ENCODE measurements around the gene GAS7. TPM values are rescaled to one million over a fixed set of nuclear protein-coding genes. Genes with fewer than 3 reads are reported as not detected.

The GAS7 gene
- total and polyA plus RNA-seq, 2 donors (not counting 1 experiment from before 2014, with no cell fraction given) = 3.4 to 13.6 TPM

DNA sequence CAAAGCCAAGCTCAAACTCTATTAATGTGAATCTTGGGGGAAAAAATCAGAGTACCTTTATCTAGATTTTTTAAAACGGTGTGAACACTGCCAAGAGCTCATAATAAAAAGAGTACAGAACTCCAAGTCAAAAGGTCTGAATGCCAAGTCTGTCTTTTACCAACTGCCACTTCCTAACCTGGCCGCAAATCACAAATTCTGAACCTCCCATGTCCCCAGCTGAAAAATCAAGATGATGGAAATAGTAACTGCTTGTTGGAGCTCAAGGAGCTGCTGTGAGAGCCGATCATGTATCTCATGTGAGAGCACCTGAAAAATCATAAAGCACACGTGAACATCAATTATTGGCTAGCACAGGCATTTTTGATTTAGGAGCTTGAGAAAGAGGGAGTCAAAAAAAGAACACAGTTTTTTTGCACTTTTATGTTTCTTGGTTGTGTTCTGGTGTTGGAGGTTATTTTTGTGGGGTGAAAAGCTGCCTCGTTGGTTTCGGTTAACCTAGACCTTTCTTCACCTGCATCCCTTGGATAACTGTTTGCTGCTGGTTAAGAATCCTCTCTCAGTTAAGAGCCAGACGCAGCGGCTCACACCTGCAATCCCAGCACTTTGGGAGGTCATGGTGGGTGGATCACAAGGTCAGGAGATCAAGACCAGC is 50.5 kb downstream of the GAS7 start:
- Histone ChIP-seq H2AFZ (ENCODE audit: insufficient read depth, low read depth, low read length, poor library complexity, severe bottlenecking) (peak overlapping the region; percentile 27), H3K27me3 (replicated peaks in 1 of 4; ENCODE audit: control extremely low read depth in 1 of 4, control insufficient read depth in 3 of 4, insufficient read depth in 4 of 4, low read length in 3 of 4) (no peaks in the 10 kb centered on the region), H3K9me3 (ENCODE audit: control extremely low read depth in 1 of 3, control insufficient read depth in 2 of 3, insufficient read depth in 1 of 3, low read length in 2 of 3) (no peaks in the 10 kb centered on the region), H3K4me3 (ENCODE audit: control extremely low read depth in 1 of 5, extremely low read depth in 1 of 5, insufficient read depth in 1 of 5, low read depth in 2 of 5, low read length in 4 of 5) (no peak overlapping the region), H3K27ac (ENCODE audit: low read length in 2 of 2) (no peak overlapping the region), H3K36me3 (replicated peaks in 1 of 2; ENCODE audit: control extremely low read depth in 1 of 2, control insufficient read depth in 1 of 2, extremely low read depth in 1 of 2, insufficient read depth in 2 of 2, low read length in 1 of 2) (no peaks in the 10 kb centered on the region), H3K9ac (ENCODE audit: low read length) (no peak overlapping the region), H3K79me2 (ENCODE audit: control insufficient read depth, insufficient read depth, low read length) (no peaks in the 10 kb centered on the region), H3K4me2 (replicated peaks; ENCODE audit: low read depth, low read length, poor library complexity, severe bottlenecking) (no peak overlapping the region), H3K4me1 (ENCODE audit: control insufficient read depth in 2 of 2, insufficient read depth in 2 of 2, low read length in 2 of 2) (peaks cover 43 to 56% of the 10 kb centered on the region in 2 donors), H4K20me1 (ENCODE audit: control insufficient read depth, insufficient read depth, low read length, poor library complexity, severe bottlenecking) (no peaks in the 10 kb centered on the region)
- peaks cover 51% of the 10 kb centered on the region for H3K4me1 Mint-ChIP-seq
- peak overlapping the region; percentile 11 for H3K27ac Mint-ChIP-seq
- CTCF ChIA-PET = interaction anchor here (0.8 to 2.2 kb wide), 3 partner anchors 10 to 159 kb away, joined by 3 to 4 read pairs (median 4); no protein-coding TSS in a partner anchor
- ATAC-seq (ENCODE audit: low read depth) (no peak), DNase-seq (no peak)
- intact Hi-C loops (cut with micrococcal nuclease) = no loop called here
- POLR2A ChIA-PET = no interaction called here
- H3K4me3 Mint-ChIP-seq = no peak overlapping the region
- TF ChIP-seq, protein P1, sequence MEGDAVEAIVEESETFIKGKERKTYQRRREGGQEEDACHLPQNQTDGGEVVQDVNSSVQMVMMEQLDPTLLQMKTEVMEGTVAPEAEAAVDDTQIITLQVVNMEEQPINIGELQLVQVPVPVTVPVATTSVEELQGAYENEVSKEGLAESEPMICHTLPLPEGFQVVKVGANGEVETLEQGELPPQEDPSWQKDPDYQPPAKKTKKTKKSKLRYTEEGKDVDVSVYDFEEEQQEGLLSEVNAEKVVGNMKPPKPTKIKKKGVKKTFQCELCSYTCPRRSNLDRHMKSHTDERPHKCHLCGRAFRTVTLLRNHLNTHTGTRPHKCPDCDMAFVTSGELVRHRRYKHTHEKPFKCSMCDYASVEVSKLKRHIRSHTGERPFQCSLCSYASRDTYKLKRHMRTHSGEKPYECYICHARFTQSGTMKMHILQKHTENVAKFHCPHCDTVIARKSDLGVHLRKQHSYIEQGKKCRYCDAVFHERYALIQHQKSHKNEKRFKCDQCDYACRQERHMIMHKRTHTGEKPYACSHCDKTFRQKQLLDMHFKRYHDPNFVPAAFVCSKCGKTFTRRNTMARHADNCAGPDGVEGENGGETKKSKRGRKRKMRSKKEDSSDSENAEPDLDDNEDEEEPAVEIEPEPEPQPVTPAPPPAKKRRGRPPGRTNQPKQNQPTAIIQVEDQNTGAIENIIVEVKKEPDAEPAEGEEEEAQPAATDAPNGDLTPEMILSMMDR (IDR thresholded peaks at IDR 0.05) = no peak
- TF ChIP-seq EZH2 (IDR thresholded peaks at IDR 0.05; ENCODE audit: borderline replicate concordance, insufficient read depth, low read depth, low read length, poor library complexity, severe bottlenecking) = no peak
- H3K27me3 Mint-ChIP-seq = no peaks in the 10 kb centered on the region
- no peaks in the 10 kb centered on the region for H3K9me3 Mint-ChIP-seq (ENCODE audit: insufficient read depth)
- WGBS (ENCODE audit: insufficient coverage) = 30% methylated on average over 2 of the region's 8 CpGs

DNA sequence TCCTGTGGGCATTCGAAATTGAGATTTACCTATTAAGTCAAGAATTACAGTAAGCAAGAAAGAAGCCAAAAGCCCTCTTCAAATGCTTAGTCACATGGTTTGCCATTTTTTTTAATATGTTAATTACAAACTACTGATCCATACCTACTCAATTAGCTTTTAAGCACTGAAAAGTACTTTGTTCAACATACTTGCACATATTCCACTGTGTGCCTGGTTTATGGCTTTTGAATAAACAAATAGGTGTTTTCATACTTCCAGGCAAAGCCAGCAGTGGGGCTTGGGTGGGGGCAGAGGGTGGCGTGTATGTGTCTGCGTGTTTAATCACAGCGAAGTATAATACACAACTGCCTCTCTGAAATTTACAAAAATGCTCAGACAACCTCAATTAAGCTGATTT is 51.4 kb downstream of the GAS7 start:
- WGBS (ENCODE audit: insufficient coverage) = 89% methylated on average over 3 of the region's 4 CpGs
- ATAC-seq (ENCODE audit: low read depth) (no peak), DNase-seq (no peak)
- Histone ChIP-seq H3K4me3 (ENCODE audit: control extremely low read depth in 1 of 5, extremely low read depth in 1 of 5, insufficient read depth in 1 of 5, low read depth in 2 of 5, low read length in 4 of 5) (no peak overlapping the region), H3K27ac (ENCODE audit: low read length in 2 of 2) (no peak overlapping the region), H3K4me2 (replicated peaks; ENCODE audit: low read depth, low read length, poor library complexity, severe bottlenecking) (no peak overlapping the region), H3K9me3 (ENCODE audit: control extremely low read depth in 1 of 3, control insufficient read depth in 2 of 3, insufficient read depth in 1 of 3, low read length in 2 of 3) (no peaks in the 10 kb centered on the region), H2AFZ (ENCODE audit: insufficient read depth, low read depth, low read length, poor library complexity, severe bottlenecking) (peak overlapping the region; percentile 27), H3K79me2 (ENCODE audit: control insufficient read depth, insufficient read depth, low read length) (no peaks in the 10 kb centered on the region), H3K27me3 (replicated peaks in 1 of 4; ENCODE audit: control extremely low read depth in 1 of 4, control insufficient read depth in 3 of 4, insufficient read depth in 4 of 4, low read length in 3 of 4) (no peaks in the 10 kb centered on the region), H3K36me3 (replicated peaks in 1 of 2; ENCODE audit: control extremely low read depth in 1 of 2, control insufficient read depth in 1 of 2, extremely low read depth in 1 of 2, insufficient read depth in 2 of 2, low read length in 1 of 2) (no peaks in the 10 kb centered on the region), H3K9ac (ENCODE audit: low read length) (no peak overlapping the region), H4K20me1 (ENCODE audit: control insufficient read depth, insufficient read depth, low read length, poor library complexity, severe bottlenecking) (no peaks in the 10 kb centered on the region), H3K4me1 (ENCODE audit: control insufficient read depth in 2 of 2, insufficient read depth in 2 of 2, low read length in 2 of 2) (peaks cover 37 to 48% of the 10 kb centered on the region in 2 donors)
- TF ChIP-seq, protein P1 (IDR thresholded peaks at IDR 0.05) = no peak
- TF ChIP-seq EZH2 (IDR thresholded peaks at IDR 0.05; ENCODE audit: borderline replicate concordance, insufficient read depth, low read depth, low read length, poor library complexity, severe bottlenecking) = no peak
- Mint-ChIP-seq H3K9me3 (ENCODE audit: insufficient read depth) (no peaks in the 10 kb centered on the region), H3K4me1 (peaks cover 45% of the 10 kb centered on the region), H3K27ac (no peak overlapping the region), H3K27me3 (no peaks in the 10 kb centered on the region), H3K4me3 (no peak overlapping the region)
- ChIA-PET POLR2A (no interaction called here), CTCF (interaction anchor here (0.8 to 2.2 kb wide), 3 partner anchors 9 to 158 kb away, joined by 3 to 4 read pairs (median 4); no protein-coding TSS in a partner anchor)
- intact Hi-C loops (cut with micrococcal nuclease) = no loop called here

All from B cell (primary cell).